NCI-H82 treated with DMSO at 0.1 percent for 48 hours (cell line): ENCODE measurements around the gene SLC25A41.
A peak's percentile ranks its signal among the peaks of the same experiment; 100 is the strongest.

ENCODE experiments used
- DNase-seq: peaks from one replicate; lab custom pipeline; 2025; ENCODE audit not compliant: unreplicated experiment; lab: John Stamatoyannopoulos, UW

The SLC25A41 gene

DNA sequence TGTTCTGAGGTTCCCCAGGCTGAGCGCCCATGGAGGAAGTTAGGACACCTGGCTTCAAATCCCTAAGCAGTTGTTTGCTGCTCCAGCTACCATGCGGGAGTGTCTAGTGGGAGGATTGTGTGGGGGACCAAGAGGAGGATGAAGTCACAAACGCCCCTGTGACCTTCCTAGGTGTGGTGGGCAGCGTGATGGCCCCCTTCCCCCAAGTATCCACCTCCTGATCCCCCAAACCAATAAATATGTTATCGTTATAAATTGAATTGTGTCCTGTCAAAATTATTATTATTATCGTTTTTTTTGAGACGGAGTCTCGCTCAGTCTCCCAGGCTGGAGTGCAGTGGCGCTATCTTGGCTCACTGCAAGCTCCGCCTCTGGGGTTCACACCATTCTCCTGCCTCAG is at the start of gene SLC25A41:
SLC25A41 (minus strand) TSS at position 101 of the 400 bp plus-strand sequence; CDS start at position 31, 70 bp downstream.
- DNase-seq, result no peak

DNA sequence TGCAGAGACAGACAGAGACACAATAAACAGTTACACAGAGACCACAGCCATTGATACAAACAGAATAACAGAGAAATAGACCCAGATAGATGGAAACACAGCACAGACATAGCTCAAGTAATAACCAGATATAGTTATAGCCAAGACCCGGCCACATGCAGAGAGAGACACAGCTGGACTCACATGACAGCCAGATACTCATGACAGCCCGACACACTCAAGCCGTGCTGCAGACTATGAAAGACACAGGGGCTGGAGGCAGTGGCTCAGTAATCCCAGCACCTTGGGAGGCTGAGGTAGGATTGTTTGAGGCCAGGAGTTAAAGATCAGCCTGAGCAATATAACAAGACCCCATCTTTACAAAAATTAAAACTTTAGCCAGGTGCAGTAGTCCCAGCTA is 49.7 kb upstream of the SLC25A41 start:
- no peak for DNase-seq

DNA sequence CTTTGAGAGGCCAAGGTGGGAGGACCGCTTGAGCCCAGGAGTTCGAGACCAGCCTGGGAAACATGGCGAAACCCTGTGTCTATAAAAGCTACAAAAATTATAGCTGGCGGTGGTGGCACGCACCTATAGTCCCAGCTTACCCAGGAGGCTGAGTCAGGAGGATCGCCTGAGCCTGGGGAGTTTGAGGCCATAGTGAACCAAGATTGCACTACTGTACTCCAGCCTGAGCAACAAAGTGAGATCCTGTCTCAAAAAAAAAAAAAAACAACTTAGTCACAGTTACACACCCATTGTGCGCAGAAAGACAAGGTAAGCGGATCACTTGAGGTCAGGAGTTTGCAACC is 48.8 kb upstream of the SLC25A41 start:
- no peak for DNase-seq

DNA sequence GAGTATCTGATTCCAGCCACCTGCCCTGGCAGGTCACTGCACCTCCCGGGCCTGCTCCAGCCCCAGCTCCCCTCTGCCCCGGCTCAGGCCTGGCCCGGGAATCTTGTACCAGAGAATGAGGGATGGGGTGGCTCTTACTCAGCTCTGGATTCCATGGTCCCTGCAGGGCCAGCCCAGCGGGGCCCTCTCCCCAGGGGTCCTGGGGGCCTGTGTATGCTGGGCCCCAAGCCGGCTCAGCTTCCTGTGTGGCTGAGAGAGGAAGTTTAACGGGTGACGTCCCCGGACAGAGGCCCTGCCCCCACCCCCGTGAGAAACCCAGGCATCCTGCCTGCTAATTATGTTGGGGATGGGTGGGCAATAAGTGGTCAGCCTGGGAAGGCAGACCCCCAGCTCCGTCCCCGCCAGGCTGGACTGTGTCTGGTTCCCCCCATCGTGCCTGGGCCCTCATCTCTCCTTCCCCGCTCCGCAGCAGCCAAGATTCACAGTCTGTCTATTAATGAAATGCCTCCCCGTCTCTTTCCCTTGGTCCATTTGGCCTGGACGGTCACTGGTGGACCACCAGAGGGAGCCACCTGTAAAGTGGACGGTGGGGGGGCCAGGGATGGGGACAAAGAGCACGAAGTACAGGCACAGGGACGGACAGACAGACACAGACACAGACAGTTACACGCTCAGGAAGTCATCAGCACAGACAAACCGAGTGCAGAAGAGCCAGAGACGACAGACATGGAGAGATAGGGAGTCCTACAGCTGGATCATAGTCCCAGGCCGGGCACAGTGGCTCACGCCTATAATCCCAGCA is 48.2 kb upstream of the SLC25A41 start, which contains the start of gene DENND1C:
DENND1C (minus strand) TSS at position 247 of the 802 bp plus-strand sequence; CDS start at position 155, 92 bp downstream.
- DNase-seq, result no peak

DNA sequence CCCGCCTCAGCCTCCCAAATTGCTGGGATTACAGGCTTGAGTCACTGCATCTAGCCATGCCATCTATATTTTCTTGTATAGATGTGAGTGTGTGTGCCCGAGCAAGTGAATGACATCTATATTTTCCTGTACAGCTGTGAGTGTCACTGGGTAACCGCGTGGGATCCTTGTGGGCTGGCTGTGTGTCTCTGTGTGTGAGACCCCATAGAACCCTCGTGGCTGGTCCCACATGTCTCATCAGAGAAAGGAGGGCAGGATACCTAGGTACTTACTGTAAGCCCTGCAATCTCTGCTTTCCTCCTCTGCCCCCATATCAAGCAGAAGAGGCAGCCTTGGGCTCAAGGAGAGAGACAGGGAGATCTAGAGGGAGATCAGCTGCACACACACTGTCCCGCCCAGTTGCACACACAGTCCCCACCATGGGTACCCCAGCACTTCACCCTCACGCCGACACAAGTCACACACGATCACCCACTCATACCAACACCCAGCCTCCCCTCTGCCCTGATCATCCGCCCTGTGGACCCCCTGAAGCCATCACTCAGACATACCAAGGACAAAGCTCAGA is 47.4 kb upstream of the SLC25A41 start:
- DNase-seq, result no peak

DNA sequence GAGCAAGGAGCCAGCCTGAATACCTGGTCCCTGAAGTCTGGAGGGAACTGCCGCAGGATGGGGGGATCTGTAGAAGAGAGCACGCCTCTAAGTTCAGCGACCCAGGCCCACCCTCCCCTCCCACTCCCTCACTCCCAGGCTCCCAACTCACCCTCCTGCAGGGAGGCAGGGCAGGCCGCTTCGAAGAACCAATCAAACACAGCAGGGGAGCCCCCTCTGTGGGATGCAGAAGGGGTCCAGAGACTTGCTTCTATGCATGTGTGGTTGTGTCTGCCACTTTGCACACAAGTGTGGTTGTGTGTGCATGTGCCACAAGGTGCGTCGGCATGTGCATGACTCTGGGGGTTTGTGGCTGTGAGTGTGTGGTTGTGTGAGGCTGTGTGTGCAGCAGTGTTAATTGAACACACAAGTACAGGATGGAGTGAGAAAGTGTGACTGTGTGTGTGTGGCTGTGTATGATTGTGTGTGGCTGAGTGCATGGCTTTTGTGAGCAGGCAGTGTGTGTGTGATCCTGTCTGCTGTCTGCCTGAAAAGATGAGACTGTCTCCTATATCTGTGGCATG is 46.4 kb upstream of the SLC25A41 start:
- DNase-seq, result no peak

DNA sequence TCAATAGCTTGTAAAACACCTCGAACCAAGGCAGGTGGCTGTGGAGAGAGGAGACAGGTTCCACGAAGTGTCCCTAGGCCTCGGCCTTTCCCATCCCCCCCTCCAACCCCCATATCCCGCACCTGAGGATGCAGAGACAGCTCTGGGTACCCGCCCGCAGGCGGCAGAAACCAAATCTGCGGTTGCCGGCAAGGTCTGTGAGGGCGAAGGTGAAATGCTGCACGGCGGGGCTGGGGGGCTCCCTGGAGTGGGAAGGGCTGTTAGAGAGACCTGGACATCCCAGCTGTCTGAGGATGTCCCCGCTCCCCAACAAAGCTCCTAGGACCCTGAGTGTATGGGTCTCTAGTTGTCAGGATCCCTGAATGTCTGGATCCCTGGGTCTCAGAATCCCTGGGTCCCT is 45.3 kb upstream of the SLC25A41 start:
- no peak for DNase-seq

DNA sequence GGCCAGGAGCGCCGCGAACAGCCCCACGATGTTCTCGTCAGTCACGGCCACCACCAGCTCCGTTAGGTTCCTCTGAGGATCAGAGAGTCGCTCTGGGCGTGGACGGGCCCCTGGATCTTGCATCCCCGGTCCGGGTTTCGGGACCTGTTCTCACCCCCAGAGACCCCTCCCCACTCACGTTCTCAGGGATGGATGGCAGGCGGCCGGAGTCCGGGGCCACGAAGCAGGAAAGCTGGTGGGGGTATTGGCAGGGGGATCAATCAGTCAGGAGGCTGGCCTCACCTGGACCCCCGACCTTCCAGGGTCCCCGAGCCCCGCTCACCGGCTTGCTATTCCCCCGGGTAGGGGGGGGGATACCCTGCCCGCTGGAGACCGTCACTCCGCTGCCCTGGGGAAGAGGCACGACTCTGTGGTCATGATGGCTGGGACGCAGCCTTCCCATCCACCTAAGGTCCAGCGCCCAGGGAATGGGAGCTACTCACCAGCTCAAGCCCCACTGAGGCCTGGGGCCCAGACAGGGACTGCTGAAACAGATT is 43.4 kb upstream of the SLC25A41 start:
- no peak for DNase-seq

DNA sequence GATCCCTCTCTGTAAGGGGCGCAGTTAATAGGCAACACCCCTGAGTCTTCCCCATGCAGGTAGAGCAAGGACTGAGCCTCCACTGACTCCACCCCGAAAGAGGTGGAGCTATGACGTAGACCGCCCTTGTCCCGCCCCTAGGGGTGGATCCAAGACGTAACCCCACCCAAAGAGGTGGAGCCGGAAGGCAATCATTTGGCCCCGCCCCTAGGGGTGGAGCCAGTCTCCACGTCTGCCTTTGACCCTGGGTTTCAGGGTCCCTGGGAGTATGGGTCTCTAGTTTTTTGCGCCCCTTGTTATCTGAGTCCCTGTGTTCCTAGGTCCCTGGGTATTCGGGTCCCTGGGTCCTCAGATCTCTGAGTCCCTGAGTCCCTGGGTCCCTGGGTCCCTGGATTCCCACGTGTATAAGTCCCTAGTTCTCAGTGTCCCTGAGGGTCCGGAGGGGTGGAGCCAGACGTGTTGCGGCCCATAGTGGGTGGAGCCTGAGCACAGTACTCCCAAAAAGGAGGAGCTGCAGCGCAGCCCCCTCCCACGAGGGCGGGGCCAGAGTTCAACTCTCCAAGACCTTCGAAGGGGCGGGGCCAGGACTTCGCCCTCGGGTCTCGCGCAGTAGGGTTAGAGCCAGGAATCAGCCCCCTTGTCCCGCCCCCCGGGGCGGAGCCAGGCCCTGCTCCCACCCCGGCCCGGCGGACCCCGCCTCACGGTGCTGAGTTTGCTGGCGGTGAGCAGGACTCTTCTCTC is 42.8 kb upstream of the SLC25A41 start:
- peak; percentile 57 for DNase-seq

DNA sequence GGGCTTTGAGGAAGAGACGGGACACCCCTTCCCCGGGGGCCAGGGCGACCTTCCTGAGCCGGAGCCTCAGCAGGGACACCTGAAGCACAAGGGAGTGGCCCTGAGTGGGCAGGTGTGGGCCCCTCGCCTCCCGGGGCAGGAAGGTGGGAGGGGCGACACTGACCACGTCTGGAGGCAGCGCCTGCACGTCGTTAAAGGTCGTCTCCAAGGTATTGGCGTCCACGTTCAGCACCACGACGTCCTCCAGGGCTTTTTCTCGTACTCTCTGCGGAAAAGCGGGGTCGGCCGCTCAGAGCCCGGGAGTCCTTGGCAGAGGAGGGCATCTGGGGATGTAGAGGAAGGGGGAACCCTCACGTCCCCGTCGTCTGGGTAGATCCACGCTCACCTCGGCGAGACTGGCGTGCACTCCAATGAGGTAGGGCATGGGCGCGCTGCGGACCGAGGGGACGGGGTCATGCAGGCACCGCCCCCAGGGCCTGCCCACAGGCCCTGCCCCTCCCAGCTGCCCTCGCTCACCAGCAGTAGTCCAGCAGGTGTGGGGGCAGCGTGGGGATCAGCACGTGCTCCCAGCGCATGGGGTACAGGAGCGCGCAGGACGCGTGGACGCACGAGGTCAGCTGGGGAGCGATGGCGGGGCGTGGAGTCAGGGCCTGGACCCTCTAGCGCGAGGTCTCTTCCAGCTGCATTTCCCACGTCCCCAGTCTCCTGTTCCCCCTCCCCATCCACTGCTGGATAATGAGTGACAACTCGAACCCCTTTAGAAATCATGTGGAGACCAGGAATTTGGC is 42.0 kb upstream of the SLC25A41 start:
- DNase-seq, result no peak

DNA sequence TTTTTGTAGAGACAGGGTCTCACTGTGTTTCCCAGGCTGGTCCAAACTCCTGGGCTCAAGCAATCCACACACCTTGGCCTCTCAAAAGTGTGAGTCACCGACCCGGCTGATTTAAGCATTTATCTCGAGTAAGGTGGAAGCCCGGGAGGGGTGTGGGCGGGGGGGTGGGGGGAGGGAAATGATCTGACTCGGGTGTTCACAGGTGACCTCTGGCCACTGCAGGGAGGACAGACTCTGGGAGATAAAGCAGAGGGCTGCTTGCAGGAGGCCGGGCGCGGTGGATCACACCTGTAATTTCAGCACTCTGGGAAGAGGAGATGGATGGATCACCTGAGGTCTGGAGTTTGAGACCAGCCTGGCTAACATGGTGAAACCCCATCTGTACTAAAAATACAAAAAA is 40.1 kb upstream of the SLC25A41 start:
- no peak for DNase-seq

DNA sequence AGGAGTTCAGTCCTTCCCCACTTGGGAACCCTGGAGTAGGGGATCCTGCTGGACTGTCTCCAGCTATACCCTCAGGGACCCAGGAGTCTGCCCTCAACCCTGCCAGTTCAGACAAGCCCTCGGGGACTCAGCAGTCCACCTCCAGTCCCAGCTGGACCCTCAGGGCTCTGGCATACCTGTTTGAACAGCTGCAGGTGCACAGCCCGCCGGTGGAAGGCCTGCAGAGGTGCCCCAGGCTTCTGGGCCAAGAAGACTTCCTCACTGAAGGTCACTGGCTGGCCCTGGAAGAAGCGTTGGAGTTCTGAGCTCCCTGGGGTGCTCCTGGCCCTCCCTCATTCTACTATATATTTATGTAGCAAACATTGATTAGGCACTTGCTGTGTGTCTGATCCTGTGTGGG is 39.1 kb upstream of the SLC25A41 start:
- no peak for DNase-seq

DNA sequence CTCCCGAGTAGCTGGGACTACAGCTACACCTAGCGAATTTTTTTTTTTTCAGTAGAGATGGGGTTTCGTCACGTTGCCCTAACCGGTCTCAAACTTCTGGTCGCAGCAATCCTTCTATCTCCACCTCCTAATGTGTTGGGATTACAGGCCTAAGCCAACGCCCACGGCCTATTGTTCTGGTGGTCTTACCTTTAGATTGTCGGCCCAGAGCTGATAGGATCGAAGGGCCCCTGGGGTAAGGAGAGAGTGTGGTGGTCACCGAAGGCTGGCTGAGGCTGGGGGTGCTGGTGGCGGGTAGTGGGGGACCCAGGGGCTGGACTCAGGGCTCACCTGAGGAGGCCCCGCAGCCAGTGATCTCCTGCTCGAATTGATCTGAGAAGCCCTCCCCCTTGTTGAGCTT is 37.5 kb upstream of the SLC25A41 start:
- no peak for DNase-seq

DNA sequence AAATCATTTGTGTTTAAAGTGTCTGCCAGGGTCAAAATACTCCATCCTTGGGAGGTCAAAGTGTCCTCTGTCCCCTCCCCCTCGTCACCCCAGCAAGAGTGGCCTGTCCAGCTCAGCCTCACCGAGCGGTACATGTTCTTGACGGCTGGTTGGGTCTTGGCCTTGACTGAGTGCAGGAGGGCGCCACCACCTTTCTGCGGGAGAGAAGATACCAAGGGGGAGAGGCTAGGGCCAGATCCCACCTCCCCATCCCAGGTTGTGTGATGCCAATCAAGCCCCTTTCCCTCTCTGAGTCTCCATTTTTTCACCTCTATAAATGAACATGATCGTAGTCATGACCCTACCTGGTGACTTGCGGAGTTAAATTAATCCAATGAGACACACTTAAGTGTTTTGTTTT is 36.6 kb upstream of the SLC25A41 start:
- DNase-seq, result no peak

DNA sequence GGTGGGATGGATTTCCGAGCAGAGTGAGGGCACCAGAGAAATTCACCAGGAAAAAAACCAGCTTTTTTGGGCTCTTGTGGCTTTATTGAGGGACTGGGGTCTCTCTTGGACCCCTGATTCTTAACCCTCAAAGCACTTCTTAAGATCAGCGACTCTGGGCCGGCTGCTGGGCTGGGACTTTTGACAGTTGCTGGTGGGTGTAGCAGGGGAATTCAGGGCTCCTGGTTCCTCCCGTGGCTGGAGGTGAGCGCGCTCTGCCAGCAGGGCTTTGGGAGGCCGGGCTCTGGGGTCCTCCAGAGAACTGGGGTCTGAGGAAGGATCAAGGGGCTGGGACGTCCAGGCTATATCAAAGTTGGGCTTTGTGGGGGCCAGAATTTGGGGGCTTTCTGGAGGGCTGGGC is 33.8 kb upstream of the SLC25A41 start:
- DNase-seq, result no peak

DNA sequence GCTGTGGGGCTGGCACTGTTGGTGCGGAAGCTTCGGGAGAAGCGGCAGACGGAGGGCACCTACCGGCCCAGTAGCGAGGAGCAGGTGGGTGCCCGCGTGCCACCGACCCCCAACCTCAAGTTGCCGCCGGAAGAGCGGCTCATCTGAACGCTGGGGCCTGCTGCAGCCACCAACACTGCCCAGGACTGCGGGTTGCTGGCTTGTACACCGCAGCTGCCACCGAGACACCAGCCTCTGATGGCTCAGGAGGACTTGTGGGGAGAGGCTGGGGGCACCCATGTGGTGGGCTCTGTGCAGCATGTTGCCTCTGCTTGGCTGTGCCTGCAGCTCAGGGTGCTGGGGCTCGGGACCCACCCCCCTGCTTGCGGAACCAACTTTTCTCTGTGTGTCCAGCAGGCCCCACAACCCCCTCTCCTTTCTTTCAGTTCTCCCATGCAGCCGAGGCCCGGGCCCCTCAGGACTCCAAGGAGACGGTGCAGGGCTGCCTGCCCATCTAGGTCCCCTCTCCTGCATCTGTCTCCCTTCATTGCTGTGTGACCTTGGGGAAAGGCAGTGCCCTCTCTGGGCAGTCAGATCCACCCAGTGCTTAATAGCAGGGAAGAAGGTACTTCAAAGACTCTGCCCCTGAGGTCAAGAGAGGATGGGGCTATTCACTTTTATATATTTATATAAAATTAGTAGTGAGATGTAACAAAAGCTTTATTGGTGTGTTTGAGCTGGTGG is 33.1 kb upstream of the SLC25A41 start:
- no peak for DNase-seq

DNA sequence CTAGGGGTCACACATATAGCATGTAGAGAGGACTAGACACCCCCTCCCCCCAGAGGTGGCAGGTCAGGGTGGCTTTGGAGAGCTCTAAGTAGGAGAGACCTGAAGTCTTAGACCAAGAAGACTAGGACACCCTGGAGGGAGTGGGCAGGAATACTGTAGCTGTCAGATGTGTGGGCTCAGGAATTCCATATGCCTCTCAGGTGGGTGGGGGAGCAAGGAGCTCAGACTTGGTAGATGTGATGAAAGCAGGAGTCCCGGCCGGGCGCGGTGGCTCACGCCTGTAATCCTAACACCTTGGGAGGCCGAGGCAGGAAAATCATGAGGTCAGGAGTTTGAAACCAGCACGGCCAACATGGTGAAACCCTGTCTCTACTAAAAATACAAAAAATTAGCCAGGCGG is 32.1 kb upstream of the SLC25A41 start:
- DNase-seq, result no peak

DNA sequence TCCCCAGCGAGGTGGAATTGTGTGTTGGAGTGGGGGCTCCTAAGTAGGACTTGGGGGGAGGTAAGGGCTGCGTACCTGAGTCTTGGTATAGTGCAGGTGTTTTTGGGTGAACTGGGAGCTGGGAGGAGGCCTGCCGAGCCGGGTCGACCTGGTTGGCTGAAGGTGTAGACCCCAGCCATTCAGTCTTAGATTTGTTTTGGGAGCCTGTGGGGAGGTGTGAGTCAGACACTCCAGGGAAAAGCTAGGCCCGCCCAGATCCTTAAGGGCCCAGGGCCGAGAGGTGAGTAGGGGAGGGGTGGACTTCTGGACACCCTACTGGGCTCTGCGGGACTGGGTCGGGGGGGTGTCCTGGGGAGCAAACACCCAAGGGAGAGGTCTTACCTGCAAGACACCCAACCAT is 31.4 kb upstream of the SLC25A41 start:
- DNase-seq, result no peak

DNA sequence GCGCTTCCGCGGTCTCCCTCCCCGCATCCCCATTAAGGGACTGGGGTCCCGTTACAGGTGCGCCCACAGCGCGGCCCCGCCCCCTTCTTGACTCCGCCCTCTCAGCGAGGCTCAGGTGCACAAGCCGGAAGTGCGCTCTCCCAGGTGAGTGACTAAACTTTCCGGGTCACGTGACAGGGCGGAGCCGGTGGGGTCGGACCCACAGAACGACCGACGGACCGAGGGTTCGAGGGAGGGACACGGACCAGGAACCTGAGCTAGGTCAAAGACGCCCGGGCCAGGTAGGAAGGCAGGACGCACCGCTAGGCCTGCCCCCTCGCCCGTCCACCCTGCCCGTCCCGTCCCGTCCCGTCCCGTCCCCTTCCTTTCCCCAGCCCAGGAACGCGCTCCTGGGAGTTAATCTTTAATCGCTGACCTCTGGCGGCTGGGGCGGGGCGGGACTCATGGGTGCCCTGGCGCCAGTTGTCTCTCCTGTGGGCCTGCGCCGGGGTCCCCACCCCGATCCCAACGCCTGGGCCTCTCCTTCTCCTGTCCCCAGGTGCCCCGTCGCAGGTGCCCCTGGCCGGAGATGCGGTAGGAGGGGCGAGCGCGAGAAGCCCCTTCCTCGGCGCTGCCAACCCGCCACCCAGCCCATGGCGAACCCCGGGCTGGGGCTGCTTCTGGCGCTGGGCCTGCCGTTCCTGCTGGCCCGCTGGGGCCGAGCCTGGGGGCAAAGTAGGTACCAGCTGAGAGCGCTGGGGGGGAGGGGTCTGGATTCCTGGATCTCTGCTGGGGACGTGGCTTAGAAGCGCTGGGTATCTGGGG is 30.7 kb upstream of the SLC25A41 start, which contains the start of gene CRB3:
CRB3 (plus strand) TSS at position 202 of the 804 bp plus-strand sequence; CDS start at position 633, 431 bp downstream.
- no peak for DNase-seq
